Rectal smooth muscle tissue (tissue), 1 donor: ENCODE measurements around the gene TCP11L2.
"Not testable (repeated sequence)": the region's sequence is repeated elsewhere in the genome, so short reads cannot be mapped to it uniquely, and the experiment has no call there.

Source experiments
- H3K27ac ChIP-seq: one replicate; pipeline ENCODE4 v1.7.0; 2013; ENCODE audit warnings: low read depth, low read length, inconsistent platforms
- H3K27me3 ChIP-seq: one replicate; pipeline ENCODE4 v1.7.0; 2013; ENCODE audit warnings: low read length; ENCODE audit not compliant: control insufficient read depth, insufficient read depth
- H3K36me3 ChIP-seq: one replicate; pipeline ENCODE4 v1.7.0; 2013; ENCODE audit warnings: low read length; ENCODE audit not compliant: control insufficient read depth, insufficient read depth
- H3K4me1 ChIP-seq: one replicate; pipeline ENCODE4 v1.7.0; 2013; ENCODE audit warnings: low read length; ENCODE audit not compliant: control insufficient read depth, insufficient read depth
- H3K4me3 ChIP-seq: one replicate; pipeline ENCODE4 v1.7.0; 2013; ENCODE audit warnings: low read length
- H3K9ac ChIP-seq: one replicate; pipeline ENCODE4 v1.7.0; 2013; ENCODE audit warnings: low read length

Gene TCP11L2

DNA sequence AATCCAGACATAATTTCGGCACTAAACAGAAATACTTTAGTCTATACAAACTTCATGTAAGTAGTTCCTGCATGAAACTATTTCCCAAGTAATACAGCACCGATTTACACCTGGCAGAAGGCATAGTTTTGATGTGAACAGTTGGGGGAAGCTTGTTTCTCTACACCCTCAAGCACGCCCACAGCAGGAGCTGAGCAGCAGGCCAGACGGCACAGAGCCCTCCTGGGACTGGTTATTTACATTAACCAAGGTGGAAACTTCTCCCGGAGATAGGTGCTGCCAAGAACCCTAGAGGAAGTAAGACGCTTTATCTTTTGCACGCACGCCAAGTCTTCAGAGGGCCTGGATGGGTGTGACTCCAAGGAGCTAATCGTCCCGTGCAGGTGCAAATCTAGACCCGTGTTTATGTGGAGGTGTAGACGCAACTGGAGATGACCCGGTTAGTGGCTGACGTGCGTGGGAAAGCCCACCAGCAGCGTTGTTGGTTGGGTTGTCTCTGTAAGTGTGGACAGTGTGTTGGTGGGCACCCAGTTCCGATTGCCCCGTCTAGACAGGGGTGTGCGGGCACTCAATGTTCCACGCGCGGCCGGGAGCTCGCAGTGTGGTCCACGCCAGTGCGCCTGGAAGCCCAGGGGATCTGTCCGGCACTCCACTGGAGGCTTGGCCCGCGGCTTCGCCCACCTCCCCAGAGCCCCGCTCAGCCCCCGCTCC, 767 bp upstream of the TCP11L2 start:
- Histone ChIP-seq H3K4me1 (peaks cover 14% of the 10 kb centered on the region), H3K4me3 (peak overlapping the region; percentile 84), H3K27ac (peak overlapping the region; percentile 79), H3K36me3 (no peaks in the 10 kb centered on the region), H3K27me3 (no peaks in the 10 kb centered on the region), H3K9ac (peak overlapping the region; percentile 85)

DNA sequence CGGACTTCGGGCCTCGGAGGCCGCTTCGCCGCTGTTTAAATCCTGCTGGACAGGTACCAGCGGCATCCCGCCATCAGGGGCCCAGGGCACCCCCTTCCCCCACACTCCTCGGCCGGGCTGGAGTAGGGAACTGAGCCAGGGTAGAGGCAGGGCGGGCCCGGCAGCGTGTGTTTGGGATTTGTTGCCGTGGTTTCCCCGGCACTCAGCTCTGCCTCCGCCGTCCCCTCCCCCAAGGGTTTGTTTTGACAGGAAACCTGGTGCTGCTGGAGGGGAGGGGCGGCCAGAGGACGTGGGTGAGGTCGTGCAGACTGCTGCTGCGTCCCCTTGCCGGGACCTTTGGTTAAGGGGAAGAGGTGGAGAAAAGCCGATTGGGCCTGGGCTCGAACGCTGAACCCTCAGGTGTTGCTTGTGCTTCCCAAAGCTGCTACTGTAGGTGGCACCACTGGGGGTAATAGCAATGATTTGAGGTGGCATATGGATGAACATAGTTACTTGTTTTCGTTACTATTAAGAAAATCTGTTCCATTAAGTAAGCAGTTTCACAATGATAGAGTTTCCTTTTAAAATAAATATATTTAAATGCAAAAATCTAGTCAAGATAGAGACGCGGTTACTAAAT, 778 bp downstream of the TCP11L2 start:
- peak overlapping the region; percentile 96 for H3K9ac ChIP-seq
- H3K27ac ChIP-seq, result peak overlapping the region; percentile 95
- no peaks in the 10 kb centered on the region for H3K36me3 ChIP-seq
- peaks cover 19% of the 10 kb centered on the region for H3K4me1 ChIP-seq
- peak overlapping the region; percentile 87 for H3K4me3 ChIP-seq
- H3K27me3 ChIP-seq, result no peaks in the 10 kb centered on the region

DNA sequence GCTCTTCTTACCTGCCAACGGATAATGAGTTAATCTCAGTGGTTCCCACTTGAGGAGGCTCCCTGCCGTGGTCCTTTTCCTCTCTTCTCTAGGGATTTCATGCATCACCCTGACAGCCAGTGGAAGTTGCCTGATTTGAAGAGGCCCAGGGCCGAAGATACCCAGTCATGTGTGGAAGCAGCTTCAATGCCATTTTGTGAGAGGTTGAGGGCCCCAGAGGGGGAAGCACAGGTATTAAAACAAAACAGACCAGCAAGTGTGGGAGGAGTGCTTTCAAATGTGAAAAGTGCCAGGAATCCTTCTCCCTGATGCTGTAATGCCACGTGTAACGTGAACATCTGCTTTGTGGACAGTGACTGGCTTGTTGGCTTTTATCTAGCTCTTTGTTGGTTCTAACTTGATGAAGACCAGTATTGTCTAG, 1.5 kb downstream of the TCP11L2 start:
- Histone ChIP-seq H3K4me1 (peaks cover 25% of the 10 kb centered on the region), H3K36me3 (no peaks in the 10 kb centered on the region), H3K27me3 (no peaks in the 10 kb centered on the region), H3K9ac (no peak overlapping the region), H3K27ac (peak overlapping the region; percentile 95), H3K4me3 (peak overlapping the region; percentile 87)

DNA sequence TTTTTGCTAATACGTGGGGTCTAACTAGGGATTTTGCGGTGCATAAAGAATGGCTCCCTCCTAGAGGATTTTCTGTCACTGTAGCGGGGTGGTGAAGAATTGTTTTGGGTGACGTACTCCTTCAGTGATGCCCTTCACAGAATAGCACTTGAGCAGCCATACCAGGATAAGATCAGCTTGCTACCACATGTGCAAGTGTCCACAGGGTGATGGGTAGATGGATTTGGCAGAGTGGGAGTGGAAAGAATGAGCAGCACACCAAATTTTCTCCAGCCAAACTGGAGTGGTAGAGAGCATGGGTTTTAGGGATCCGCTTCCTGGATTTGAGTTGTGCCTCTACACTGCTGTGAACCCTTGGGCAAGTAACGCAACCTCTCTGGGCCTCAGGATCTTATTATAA, 2.3 kb downstream of the TCP11L2 start:
- no peak overlapping the region for H3K27ac ChIP-seq
- no peaks in the 10 kb centered on the region for H3K27me3 ChIP-seq
- H3K4me3 ChIP-seq, result no peak overlapping the region
- no peak overlapping the region for H3K9ac ChIP-seq
- no peaks in the 10 kb centered on the region for H3K36me3 ChIP-seq
- H3K4me1 ChIP-seq, result peaks cover 25% of the 10 kb centered on the region

DNA sequence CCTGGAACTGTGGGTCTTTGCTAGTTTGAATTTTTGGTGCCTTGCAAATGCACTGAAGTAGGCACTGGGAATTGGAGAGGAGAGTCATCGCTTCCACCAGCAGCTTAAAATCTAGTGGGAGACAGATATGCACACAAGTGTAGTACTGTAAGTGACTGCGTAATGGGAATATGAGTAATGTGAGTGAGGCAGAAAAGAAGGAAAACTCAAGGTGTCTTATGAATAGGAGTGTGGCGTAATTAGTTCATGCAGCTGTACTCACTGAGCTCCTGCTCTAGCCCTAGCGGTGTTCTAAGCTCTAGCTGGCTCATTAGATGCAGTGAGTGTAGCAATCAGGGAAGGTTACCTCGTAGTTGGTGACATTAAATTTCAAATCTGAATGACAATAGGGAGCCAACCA, 2.8 kb downstream of the TCP11L2 start:
- no peak overlapping the region for H3K27ac ChIP-seq
- peaks cover 25% of the 10 kb centered on the region for H3K4me1 ChIP-seq
- H3K27me3 ChIP-seq, result no peaks in the 10 kb centered on the region

DNA sequence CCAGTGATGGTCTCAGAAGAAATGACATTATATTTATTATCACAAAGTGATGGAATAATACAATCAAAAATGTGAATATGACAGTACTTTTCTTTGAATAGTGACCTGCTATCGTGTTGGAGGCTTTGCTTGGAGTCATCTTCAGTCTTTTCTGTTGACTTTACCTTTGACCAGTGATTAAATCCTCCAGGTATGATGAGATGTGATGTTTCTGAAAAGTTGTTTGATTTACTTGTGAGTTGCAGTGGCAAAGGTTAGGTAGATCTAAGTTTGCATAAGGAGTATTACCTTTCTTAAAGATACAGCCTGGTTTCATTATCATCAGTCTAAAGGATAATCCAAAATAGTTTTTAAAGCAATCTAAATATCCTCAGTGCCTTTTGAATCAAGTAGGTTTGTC, 4.6 kb downstream of the TCP11L2 start:
- Histone ChIP-seq H3K36me3 (no peaks in the 10 kb centered on the region), H3K27ac (no peak overlapping the region), H3K4me1 (peaks cover 17% of the 10 kb centered on the region), H3K4me3 (no peak overlapping the region), H3K27me3 (no peaks in the 10 kb centered on the region), H3K9ac (no peak overlapping the region)

More for the DNA sequence above, 2.8 kb downstream of the TCP11L2 start:
- H3K9ac ChIP-seq, result no peak overlapping the region
- no peaks in the 10 kb centered on the region for H3K36me3 ChIP-seq
- no peak overlapping the region for H3K4me3 ChIP-seq

DNA sequence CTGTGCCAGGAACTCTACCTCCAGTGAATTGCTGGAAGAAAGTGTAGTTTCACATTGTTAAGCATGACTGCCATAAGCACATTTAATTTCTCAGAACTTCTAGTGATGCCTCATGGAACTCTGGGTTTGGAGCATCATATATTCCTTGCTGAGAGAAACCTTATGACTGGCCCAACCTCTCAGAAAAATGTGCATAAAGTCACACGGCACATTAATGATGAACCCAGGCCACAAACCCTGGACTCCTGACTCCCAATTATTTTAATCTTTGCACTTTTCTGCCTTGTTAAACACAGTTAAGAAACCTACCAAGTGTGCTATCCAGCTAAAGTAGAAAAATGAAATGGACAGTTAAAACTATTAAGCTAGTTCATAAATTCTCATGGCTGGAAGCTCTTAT, 5.6 kb downstream of the TCP11L2 start:
- no peaks in the 10 kb centered on the region for H3K27me3 ChIP-seq
- H3K4me3 ChIP-seq, result no peak overlapping the region
- H3K9ac ChIP-seq, result no peak overlapping the region
- H3K27ac ChIP-seq, result no peak overlapping the region
- H3K4me1 ChIP-seq, result peaks cover 17% of the 10 kb centered on the region
- no peaks in the 10 kb centered on the region for H3K36me3 ChIP-seq

DNA sequence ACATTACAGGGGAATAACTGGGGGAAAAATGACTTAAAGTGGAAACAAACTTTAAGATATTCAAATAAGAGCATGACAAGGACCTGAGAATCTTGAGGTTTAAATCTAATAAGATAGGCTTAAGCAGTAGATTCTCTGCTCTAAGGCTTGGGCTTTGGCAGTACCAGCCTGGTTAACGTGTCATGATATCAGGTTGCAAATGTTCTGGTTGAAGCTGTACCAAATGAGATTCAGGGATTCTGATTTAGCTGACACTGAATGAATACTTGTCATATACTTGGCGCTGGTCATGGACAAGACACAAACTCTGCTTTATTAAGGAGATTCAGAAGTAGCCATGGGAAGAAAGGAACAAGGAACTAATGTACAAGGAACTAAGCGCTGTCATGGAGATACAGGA, 6.1 kb downstream of the TCP11L2 start:
- Histone ChIP-seq H3K27ac (no peak overlapping the region), H3K4me3 (no peak overlapping the region), H3K4me1 (peaks cover 17% of the 10 kb centered on the region), H3K36me3 (no peaks in the 10 kb centered on the region), H3K9ac (no peak overlapping the region), H3K27me3 (no peaks in the 10 kb centered on the region)

DNA sequence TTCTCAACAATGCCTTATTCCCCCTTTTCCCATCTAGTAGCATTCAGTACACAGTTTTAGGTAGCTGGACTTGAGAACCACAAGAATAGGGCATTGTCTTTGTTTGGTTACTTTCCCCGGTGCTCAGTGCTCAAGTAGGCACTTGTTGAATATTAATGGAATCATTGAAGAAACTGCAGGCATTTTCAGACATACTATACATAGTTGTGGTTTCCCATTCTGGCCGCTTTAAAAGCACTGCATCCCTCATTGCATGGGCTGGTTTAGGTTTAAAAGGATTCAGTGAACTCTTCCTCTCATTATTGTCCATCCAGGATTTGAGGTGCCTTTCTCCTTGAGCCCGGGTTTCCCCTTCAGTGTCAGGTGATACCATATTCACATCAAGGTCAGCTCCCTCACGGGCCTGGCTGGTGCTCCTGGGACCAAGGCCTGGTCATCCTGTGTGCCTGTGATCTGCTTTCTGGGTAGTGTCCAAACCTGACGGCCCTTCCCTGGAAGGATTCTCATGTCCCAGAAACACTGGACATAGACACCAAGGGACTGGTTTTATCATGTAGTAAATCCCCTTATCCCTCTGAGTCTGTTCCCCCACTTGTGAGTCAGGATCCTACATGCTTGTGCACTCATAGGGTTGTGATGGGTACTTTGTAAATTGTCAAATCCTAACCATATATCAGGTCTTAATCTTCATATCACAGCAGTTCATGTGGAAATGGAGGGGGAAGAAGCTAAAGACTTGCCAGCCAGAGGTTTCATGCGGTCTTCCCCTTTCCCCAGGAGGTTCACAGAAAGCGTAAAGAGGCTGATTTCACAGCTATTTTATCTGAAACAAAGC, 7.4 kb downstream of the TCP11L2 start:
- Histone ChIP-seq H3K9ac (no peak overlapping the region), H3K4me3 (no peak overlapping the region), H3K27ac (no peak overlapping the region), H3K36me3 (peaks cover 3% of the 10 kb centered on the region), H3K27me3 (no peaks in the 10 kb centered on the region), H3K4me1 (peaks cover 12% of the 10 kb centered on the region)

DNA sequence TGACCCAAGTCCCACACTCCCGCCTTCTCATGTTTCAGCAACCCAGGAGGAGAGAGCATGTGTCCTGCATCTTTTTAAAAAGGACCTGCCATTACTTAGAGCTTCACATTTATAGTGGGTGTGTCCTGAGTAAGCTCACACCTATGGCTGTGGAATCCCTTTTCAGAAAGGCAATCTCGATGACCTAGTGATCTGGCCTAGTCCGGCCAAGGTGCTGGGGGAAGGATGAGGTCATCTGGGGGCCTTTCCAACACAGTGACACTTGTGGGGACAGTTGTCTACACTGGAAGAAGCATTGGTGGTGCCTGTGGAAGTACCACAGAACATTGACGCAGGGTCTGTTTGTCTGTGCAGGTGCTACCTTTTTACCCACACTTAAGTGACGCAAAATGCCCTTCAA, 8.2 kb downstream of the TCP11L2 start:
- Histone ChIP-seq H3K27me3 (no peaks in the 10 kb centered on the region), H3K4me3 (no peak overlapping the region), H3K9ac (no peak overlapping the region), H3K27ac (no peak overlapping the region), H3K36me3 (peaks cover 8% of the 10 kb centered on the region), H3K4me1 (peaks cover 12% of the 10 kb centered on the region)

DNA sequence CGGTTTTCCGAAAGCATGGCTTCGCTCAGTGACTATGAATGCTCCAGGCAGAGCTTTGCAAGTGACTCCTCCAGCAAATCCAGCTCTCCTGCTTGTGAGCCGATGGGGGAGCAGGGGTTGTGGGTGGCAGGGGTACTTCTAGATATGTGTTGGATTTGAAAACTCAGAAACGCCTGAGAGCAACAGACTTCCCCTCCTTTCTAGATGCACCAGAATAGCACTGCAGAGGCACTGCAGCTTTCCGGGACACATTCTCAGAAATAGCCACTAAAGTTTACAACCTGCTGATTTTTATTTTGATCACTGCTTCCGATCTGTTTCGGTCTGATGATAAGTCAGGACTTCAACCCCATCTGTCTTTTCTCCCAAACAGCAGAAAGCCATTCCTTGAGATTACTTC, 8.6 kb downstream of the TCP11L2 start:
- H3K27ac ChIP-seq, result no peak overlapping the region
- peaks cover 8% of the 10 kb centered on the region for H3K36me3 ChIP-seq
- H3K4me1 ChIP-seq, result peaks cover 12% of the 10 kb centered on the region
- H3K27me3 ChIP-seq, result no peaks in the 10 kb centered on the region
- no peak overlapping the region for H3K9ac ChIP-seq
- no peak overlapping the region for H3K4me3 ChIP-seq

DNA sequence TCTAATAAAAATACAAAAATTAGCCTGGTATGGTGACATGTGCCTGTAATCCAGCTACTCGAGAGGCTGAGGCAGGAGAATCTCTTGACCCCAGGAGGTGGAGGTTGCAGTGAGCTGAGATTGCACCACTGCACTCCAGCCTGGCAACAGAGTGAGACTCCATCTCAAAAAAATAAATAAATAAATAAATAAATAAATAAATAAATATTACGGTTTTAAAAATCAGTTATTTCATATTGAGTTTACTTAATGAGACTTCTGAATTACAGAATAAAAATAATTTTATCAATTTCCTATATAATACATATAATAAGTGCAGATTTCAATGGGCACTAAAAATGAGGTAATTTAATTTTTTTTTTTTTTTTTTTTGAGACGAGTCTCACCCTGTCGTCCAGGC, 10.9 kb downstream of the TCP11L2 start:
- H3K4me3 ChIP-seq, H3K9ac ChIP-seq, H3K27ac ChIP-seq, H3K27me3 ChIP-seq, H3K4me1 ChIP-seq: not testable (repeated sequence)
- peaks cover 16% of the 10 kb centered on the region for H3K36me3 ChIP-seq
